GM04503 (cell line): ENCODE data around the gene ZNF616.

Experiments
- DNase-seq: peaks from one replicate; pipeline ENCODE4 v3.0.0-alpha.2; 2012; ENCODE audit warnings: low read depth

Gene ZNF616

GRCh38 chr19:52139252-52140031 is at the start of gene ZNF616:
Gene ZNF616 (minus strand): TSS chr19:52139938. CDS start chr19:52130512, 9,426 bp downstream.
- DNase-seq, result peak; percentile 56

GRCh38 chr19:52188822-52189734 is 49.3 kb upstream of the ZNF616 start:
- DNase-seq, result no peak

GRCh38 chr19:52187407-52187806 is 47.7 kb upstream of the ZNF616 start:
- no peak for DNase-seq

GRCh38 chr19:52176574-52176973 is 36.8 kb upstream of the ZNF616 start:
- no peak for DNase-seq

GRCh38 chr19:52172347-52172746 is 32.6 kb upstream of the ZNF616 start:
- no peak for DNase-seq

GRCh38 chr19:52171321-52172169 is 31.8 kb upstream of the ZNF616 start, which contains the start of gene ZNF836:
Gene ZNF836 (minus strand): TSS chr19:52171621. CDS start chr19:52168072, 3,549 bp downstream.
- peak; percentile 14 for DNase-seq

- no peak for DNase-seq
Observed at GRCh38 chr19:52170863-52171320, 31.2 kb upstream of the ZNF616 start.

- DNase-seq, result no peak
Observed at GRCh38 chr19:52170304-52170703, 30.6 kb upstream of the ZNF616 start.

GRCh38 chr19:52155596-52156359 is 16.0 kb upstream of the ZNF616 start:
- DNase-seq, result no peak

GRCh38 chr19:52148256-52148655 is 8.5 kb upstream of the ZNF616 start:
- DNase-seq, result no peak

- no peak for DNase-seq
Observed at GRCh38 chr19:52142001-52142595, 2.4 kb upstream of the ZNF616 start.

- DNase-seq, result no peak
Observed at GRCh38 chr19:52141203-52141602, 1.5 kb upstream of the ZNF616 start.

- DNase-seq, result no peak
Observed at GRCh38 chr19:52140032-52140710, 433 bp upstream of the ZNF616 start.

GRCh38 chr19:52138983-52139251 is 821 bp downstream of the ZNF616 start:
- DNase-seq, result no peak

GRCh38 chr19:52138278-52138982 is 1.3 kb downstream of the ZNF616 start:
- no peak for DNase-seq

GRCh38 chr19:52120286-52120685 is 19.5 kb downstream of the ZNF616 start:
- no peak for DNase-seq

- no peak for DNase-seq
Observed at GRCh38 chr19:52115526-52116053, 24.1 kb downstream of the ZNF616 start.

- no peak for DNase-seq
Observed at GRCh38 chr19:52114691-52115090, 25.0 kb downstream of the ZNF616 start.

- no peak for DNase-seq
Observed at GRCh38 chr19:52112624-52113023, 27.1 kb downstream of the ZNF616 start.
